Spleen (tissue), 11 donors: ENCODE results near the gene NME2. TPM values are rescaled to one million over a fixed set of nuclear protein-coding genes. Genes with fewer than 3 reads are reported as not detected.

ENCODE experiments used
- DNase-seq: peaks from one replicate; pipeline ENCODE4 v3.0.0-alpha.2; 2020
- H3K27ac ChIP-seq, 8 donors: fragments of 200-600 bp; sonication (generic) in 7 of 8; 1 replicate in 4 of 8; 2 replicates in 4 of 8; pipeline versions ENCODE4 v1.5.0 to v1.8.0; 2016 to 2021; ENCODE audit warnings: inconsistent platforms in 4 of 8, mild to moderate bottlenecking in 4 of 8, moderate library complexity in 1 of 8
- H3K27me3 ChIP-seq, 7 donors: fragments of 200-600 bp; sonication (generic) in 6 of 7; replicated peaks in 1 of 7; 1 replicate in 4 of 7; 2 replicates in 3 of 7; pipeline versions ENCODE4 v1.5.0 to v1.8.0; 2016 to 2021; ENCODE audit warnings: inconsistent platforms in 3 of 7, mild to moderate bottlenecking in 1 of 7
- H3K36me3 ChIP-seq, 6 donors: fragments of 200-600 bp; sonication (generic) in 5 of 6; 1 replicate in 4 of 6; 2 replicates in 2 of 6; pipeline versions ENCODE4 v1.5.0 to v1.8.0; 2016 to 2021; ENCODE audit warnings: inconsistent platforms in 2 of 6
- H3K4me1 ChIP-seq, 6 donors: fragments of 200-600 bp; sonication (generic) in 5 of 6; 1 replicate in 3 of 6; 2 replicates in 3 of 6; pipeline versions ENCODE4 v1.5.0 to v1.8.0; 2016 to 2021; ENCODE audit warnings: inconsistent platforms in 3 of 6
- H3K4me3 ChIP-seq, 8 donors: fragments of 200-600 bp; sonication (generic) in 7 of 8; 1 replicate in 4 of 8; 2 replicates in 4 of 8; pipeline versions ENCODE4 v1.5.0 to v1.8.0; 2016 to 2021; ENCODE audit warnings: inconsistent platforms in 4 of 8, mild to moderate bottlenecking in 4 of 8, moderate library complexity in 2 of 8
- H3K9me3 ChIP-seq, 8 donors: fragments of 200-600 bp; sonication (generic) in 7 of 8; 1 replicate in 4 of 8; 2 replicates in 4 of 8; pipeline versions ENCODE4 v1.5.0 to v1.8.0; 2016 to 2021; ENCODE audit warnings: inconsistent platforms in 4 of 8
- CTCF ChIP-seq, 11 experiments: fragments of 200-600 bp in 7 of 11; fragments of 450-650 bp in 4 of 11; sonication (generic) in 4 of 11; IDR thresholded peaks in 8 of 11; conservative IDR thresholded peaks in 3 of 11; 1 replicate in 7 of 11; 2 replicates in 4 of 11; pipeline versions ENCODE4 v1.4.0 to v1.8.0; 2016 to 2021; ENCODE audit warnings: antibody characterized with exemption in 11 of 11, inconsistent platforms in 4 of 11, mild to moderate bottlenecking in 1 of 11
- POLR2A ChIP-seq, 3 donors: fragments of 450-650 bp; IDR thresholded peaks; one replicate each; pipeline ENCODE4 v1.5.1; 2017; ENCODE audit warnings: antibody characterized with exemption in 3 of 3, mild to moderate bottlenecking in 1 of 3
- POLR2AphosphoS5 ChIP-seq, 3 donors: sonication (generic); formaldehyde crosslinking; IDR thresholded peaks; one replicate each; pipeline ENCODE4 v1.5.1; 2017; ENCODE audit warnings: antibody characterized with exemption in 3 of 3
- WGBS, 5 donors: extraction: QIAGEN DNeasy Blood & Tissue Kit in 3 of 5; methylation state at CpG; one replicate each; pipeline versions ENCODE4 v1.1.5 to v1.1.7; 2013 to 2018; 5-methylcytosine and 5-hydroxymethylcytosine counted together
- intact Hi-C: fragments of 100-400 bp; cut with DNase I; formaldehyde crosslinking; loops from one replicate; pipeline ENCODE4 v1.15.0; 2023; ENCODE audit warnings: low total_unique reads
- polyA plus RNA-seq, 3 donors: library from polyadenylated mRNA; stranded (reverse); fragments of 200-250 nt; gene quantifications; one replicate each; pipeline ENCODE4 v1.2.1, GENCODE V29; 2013
- total RNA-seq, 7 donors: library from RNA; depleted of rRNA in 3 of 7; stranded (reverse); fragments of >200 nt in 3 of 7; fragmentation: NEBNext Ultra II Directional in 4 of 7; extraction: Animal tissue kit (Norgen Biotek cat#: 25700) in 4 of 7; gene quantifications; one replicate each; pipeline versions ENCODE4 v1.1.0 to v1.2.1, GENCODE V29; 2016 to 2021
- donor health status: healthy with polysubstance abuse.
- donor health status: DM: no; HTN: no; CAD: no; lungs with moderate emphysema.
- donor health status: DM: no; HTN: no; CAD: no.
- donor health status: Bipolar disorder and iron deficiency.
- donor health status: healthy.
- donor health status: DM: no; HTN: no; CAD: no.
- donor health status: DM: yes; HTN: yes; CAD: no.

NME2 gene
- total and polyA plus RNA-seq, 10 donors = 209 to 746 (median 280) TPM

DNA sequence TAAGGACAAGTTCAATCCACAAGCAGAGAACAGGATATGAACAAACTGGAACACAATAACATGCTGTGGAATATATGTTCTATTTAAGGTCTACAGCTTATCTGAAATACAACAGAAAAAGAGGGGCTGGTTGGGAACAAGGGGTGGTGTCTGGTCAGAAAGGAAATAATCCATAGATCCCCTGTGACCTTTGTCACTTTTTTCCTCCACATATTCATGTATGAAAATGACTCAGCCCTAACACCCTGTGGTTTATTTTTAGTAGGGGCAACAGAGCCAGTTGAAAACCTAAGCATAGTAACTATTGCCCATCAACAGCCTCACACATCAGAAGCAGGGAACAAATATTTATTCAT lies 33.3 kb upstream of the NME2 start:
- Histone ChIP-seq H3K36me3 (no peaks in the 10 kb centered on the region), H3K27me3 (no peaks in the 10 kb centered on the region), H3K4me3 (no peak overlapping the region), H3K9me3 (no peaks in the 10 kb centered on the region), H3K27ac (peak overlapping the region in 2 of 8 donors; percentile 23 to 53), H3K4me1 (peaks cover 0 to 15% (median 1%) of the 10 kb centered on the region in 6 donors)
- intact Hi-C loops = no loop called here
- TF ChIP-seq POLR2A (IDR thresholded peaks at IDR 0.05) = no peak
- no peak for TF ChIP-seq CTCF (IDR thresholded peaks at IDR 0.05 in 8 of 11, conservative IDR thresholded peaks at IDR 0.05 in 3 of 11)
- TF ChIP-seq POLR2AphosphoS5 (IDR thresholded peaks at IDR 0.05) = no peak
- no peak for DNase-seq

DNA sequence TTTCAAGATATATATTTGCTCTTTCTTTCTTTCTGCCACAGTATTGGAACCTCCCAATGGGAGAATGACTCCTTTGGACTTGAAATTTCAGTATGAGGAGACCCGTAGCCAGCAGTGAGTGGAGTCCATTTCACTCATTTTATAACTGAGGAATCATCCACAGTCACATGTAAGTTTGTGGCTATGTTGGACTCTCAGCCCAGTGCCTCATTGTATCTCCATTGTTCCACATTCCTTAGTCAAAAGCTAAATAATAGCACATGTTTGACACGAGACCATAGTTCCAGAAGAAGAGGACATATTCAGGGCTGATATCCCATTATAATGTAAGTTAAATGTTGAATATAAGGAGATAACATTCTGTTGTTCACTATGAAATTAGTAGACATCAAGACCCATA lies 32.8 kb upstream of the NME2 start:
- H3K4me1 ChIP-seq = peaks cover 0 to 15% (median 0%) of the 10 kb centered on the region in 6 donors
- intact Hi-C loops = no loop called here
- DNase-seq = no peak
- no peaks in the 10 kb centered on the region for H3K36me3 ChIP-seq
- peak overlapping the region in 1 of 8 donors; percentile 53 for H3K27ac ChIP-seq
- H3K27me3 ChIP-seq = no peaks in the 10 kb centered on the region
- no peaks in the 10 kb centered on the region for H3K9me3 ChIP-seq
- H3K4me3 ChIP-seq = no peak overlapping the region
- WGBS, 5 donors = 81 to 92% (median 86%) methylated on average over 2 of the region's 2 CpGs
- TF ChIP-seq CTCF (IDR thresholded peaks at IDR 0.05 in 8 of 11, conservative IDR thresholded peaks at IDR 0.05 in 3 of 11) (no peak), POLR2A (IDR thresholded peaks at IDR 0.05) (no peak), POLR2AphosphoS5 (IDR thresholded peaks at IDR 0.05) (no peak)

GRCh38 chr17:51135956-51136355 lies 30.3 kb upstream of the NME2 start:
- Histone ChIP-seq H3K9me3 (no peaks in the 10 kb centered on the region), H3K4me3 (no peak overlapping the region), H3K27ac (no peak overlapping the region), H3K4me1 (peaks cover 0 to 15% (median 0%) of the 10 kb centered on the region in 6 donors), H3K27me3 (no peaks in the 10 kb centered on the region), H3K36me3 (no peaks in the 10 kb centered on the region)
- no peak for TF ChIP-seq CTCF (IDR thresholded peaks at IDR 0.05 in 8 of 11, conservative IDR thresholded peaks at IDR 0.05 in 3 of 11)
- TF ChIP-seq POLR2AphosphoS5 (IDR thresholded peaks at IDR 0.05) = no peak
- no peak for TF ChIP-seq POLR2A (IDR thresholded peaks at IDR 0.05)
- DNase-seq = no peak
- intact Hi-C loops = no loop called here
- 86 to 96% (median 92%) methylated on average over 3 of the region's 3 CpGs for WGBS, 5 donors

DNA sequence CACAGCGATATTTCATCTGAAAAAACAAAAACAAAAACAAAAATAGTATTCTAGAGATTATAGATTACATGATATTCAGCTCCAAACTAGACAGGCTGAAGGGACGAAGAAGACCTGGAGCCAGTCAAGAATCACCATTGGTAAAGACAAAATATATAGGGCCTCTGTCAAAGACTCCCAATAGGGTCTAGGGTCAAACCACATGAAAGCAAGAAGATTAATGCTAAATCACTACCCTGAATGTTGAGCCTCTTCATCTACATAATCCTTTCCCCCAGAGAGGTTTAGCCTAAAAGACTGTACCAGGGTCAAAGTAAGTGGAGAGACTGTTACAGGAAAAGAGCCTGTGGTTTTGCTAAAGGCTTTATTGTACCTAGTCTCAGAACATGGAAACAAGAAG lies 23.6 kb upstream of the NME2 start:
- no peak overlapping the region for H3K4me3 ChIP-seq
- H3K36me3 ChIP-seq = no peaks in the 10 kb centered on the region
- 89 to 96% (median 95%) methylated on average over 2 of the region's 2 CpGs for WGBS, 5 donors

More for the DNA sequence above, 23.6 kb upstream of the NME2 start:
- TF ChIP-seq POLR2AphosphoS5 (IDR thresholded peaks at IDR 0.05) (no peak), CTCF (IDR thresholded peaks at IDR 0.05 in 8 of 11, conservative IDR thresholded peaks at IDR 0.05 in 3 of 11) (no peak)
- DNase-seq = no peak
- intact Hi-C loops = no loop called here
- no peak overlapping the region for H3K27ac ChIP-seq
- H3K27me3 ChIP-seq = no peaks in the 10 kb centered on the region
- no peaks in the 10 kb centered on the region for H3K4me1 ChIP-seq
- no peaks in the 10 kb centered on the region for H3K9me3 ChIP-seq
